GM12801 (cell line): ENCODE results near the gene KLHL33.

ENCODE experiments used
- TF ChIP-seq, protein P1 (sequence below): IDR thresholded peaks from one replicate; pipeline ENCODE4 v1.5.1; 2011; ENCODE audit warnings: control low read depth; ENCODE audit not compliant: insufficient read length; ENCODE audit errors: extremely low read depth

The KLHL33 gene

DNA sequence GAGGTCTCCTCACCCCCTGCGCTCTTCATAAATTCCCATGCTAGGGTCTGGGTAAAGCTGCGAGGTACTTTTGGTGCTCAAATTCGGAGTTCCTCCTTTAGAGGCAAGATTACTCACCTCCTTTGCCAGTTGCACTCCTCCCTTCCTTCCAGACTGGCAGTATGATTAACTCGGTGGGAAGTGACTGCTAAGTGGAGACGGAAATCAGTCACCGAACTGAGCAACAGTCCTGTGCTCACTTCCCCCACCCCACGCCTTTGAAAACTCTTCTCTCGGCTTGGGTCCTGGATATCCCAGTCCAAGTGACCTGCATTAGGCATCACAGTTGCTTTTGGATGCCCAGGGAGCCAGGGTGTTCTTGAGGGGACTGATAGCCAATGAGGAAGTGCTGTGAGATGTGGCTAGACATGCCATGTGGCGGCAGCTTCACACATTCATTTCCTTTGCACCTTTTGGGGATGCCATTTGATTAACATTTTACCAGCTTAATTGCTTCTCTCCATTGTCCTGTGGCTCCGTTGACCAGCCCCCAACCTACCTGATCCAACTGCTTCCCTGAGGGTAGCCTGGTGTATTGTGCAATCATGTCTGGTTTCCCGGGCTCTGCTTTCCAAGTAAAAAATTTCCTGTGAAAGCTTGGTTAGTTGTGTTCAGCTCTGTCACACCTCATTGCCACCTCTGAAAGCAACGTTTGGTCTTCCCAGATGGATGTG lies 34.1 kb upstream of the KLHL33 start:
- TF ChIP-seq, protein P1, sequence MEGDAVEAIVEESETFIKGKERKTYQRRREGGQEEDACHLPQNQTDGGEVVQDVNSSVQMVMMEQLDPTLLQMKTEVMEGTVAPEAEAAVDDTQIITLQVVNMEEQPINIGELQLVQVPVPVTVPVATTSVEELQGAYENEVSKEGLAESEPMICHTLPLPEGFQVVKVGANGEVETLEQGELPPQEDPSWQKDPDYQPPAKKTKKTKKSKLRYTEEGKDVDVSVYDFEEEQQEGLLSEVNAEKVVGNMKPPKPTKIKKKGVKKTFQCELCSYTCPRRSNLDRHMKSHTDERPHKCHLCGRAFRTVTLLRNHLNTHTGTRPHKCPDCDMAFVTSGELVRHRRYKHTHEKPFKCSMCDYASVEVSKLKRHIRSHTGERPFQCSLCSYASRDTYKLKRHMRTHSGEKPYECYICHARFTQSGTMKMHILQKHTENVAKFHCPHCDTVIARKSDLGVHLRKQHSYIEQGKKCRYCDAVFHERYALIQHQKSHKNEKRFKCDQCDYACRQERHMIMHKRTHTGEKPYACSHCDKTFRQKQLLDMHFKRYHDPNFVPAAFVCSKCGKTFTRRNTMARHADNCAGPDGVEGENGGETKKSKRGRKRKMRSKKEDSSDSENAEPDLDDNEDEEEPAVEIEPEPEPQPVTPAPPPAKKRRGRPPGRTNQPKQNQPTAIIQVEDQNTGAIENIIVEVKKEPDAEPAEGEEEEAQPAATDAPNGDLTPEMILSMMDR = no peak

DNA sequence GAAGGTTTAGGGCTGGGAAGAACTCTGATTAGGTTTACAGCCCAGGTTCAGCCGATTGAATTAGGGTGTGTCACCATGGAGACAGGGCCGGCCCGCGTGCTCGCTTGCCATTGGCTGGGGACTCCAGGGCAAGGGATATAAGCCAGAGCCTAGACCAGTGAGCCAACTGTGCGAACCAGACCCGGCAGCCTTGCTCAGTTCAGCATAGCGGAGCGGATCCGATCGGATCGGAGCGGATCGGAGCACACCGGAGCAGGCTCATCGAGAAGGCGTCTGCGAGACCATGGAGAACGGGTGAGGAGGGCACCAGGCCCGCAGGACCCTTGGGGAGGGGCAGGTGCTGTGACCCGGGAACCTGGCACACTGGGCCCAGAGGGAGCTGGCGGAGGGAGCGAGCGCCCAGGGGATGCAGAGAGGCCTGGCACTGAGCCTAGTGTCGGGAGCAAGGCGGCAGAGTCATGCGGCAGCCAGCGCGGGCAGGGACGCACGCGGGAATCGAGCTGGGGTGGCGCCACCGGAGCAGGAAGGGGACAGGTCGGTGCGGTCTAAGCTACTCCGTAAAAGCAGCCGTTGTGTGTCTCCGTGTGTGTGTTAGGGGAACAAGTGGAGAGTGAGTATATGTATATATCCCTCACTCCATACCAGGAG lies 33.4 kb upstream of the KLHL33 start, which contains the start of gene PNP:
Gene PNP, plus strand, starts transcription at position 165 of the 648 bp plus-strand sequence. Its CDS starts 119 bp downstream, at position 284.
- TF ChIP-seq, protein P1 = no peak

DNA sequence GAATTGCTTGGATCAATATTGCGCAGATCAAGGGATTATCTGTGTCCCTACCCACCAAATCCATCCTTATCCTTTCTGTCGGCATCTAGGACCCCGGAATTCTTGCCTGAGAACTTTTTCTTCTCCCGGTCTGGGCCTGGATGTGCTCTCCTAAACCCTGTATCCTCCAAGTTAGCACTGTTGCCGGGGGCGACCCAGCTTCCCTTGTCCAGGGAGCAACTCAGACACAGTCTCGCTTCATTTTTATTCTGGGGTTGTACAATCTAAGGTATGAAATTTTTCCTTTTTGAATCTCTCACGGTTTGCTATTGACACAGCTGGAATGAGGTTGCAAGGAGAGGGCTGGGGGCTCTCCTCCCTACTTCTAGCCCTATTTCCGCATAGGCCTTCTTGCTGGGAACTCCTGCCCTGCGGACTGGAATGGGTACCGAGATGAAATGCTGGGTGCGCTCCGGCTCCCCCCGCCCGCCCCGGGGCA lies 32.8 kb upstream of the KLHL33 start:
- TF ChIP-seq, protein P1 = no peak

DNA sequence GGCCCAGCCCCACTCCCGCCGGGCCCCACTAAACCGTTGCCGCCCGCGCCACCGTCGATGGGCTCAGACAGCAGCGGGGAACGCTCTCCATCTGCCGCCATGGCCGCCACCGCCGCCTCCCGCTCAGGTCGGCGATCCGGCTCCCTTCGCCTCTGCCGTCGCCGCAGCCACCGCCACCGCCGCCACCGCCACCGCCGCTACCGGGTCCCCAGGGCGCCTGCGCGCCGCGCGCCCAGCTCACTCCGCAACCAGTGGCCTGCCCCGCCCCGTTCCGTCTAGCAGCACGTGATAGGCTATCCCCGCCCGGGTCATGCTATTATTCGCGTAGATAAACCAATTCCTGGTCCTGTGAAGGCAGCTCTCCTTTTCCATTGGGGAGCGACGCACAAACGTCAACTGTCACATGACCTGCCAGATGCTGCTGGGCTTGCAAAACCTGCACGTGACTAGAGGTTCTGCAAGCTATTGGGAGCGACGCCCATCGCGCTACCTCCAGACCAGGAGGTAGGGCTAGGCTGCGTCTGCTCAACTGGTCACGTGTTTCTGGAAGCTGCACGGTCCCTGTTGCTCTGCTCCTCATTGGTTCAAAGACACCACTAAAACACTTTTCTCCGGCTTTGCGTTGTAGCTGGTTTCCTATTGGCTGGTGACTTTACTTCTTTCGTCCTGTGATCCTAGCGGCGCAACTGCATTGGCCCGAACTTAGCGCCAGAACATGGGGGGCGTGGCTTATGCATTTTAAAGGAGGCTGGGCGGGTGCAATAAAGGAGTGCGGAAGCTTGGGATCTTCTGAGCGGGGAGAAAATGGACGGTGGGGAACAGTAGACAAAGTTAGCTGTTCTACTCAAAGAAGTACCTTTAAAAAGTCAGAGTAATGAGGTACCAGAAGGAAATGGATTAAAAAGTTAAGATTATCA lies 25.5 kb upstream of the KLHL33 start, which contains the start of gene PIP4P1:
Gene PIP4P1, minus strand, starts transcription at position 210 of the 917 bp plus-strand sequence. Its CDS starts 109 bp downstream, at position 101.
- TF ChIP-seq, protein P1 = no peak

DNA sequence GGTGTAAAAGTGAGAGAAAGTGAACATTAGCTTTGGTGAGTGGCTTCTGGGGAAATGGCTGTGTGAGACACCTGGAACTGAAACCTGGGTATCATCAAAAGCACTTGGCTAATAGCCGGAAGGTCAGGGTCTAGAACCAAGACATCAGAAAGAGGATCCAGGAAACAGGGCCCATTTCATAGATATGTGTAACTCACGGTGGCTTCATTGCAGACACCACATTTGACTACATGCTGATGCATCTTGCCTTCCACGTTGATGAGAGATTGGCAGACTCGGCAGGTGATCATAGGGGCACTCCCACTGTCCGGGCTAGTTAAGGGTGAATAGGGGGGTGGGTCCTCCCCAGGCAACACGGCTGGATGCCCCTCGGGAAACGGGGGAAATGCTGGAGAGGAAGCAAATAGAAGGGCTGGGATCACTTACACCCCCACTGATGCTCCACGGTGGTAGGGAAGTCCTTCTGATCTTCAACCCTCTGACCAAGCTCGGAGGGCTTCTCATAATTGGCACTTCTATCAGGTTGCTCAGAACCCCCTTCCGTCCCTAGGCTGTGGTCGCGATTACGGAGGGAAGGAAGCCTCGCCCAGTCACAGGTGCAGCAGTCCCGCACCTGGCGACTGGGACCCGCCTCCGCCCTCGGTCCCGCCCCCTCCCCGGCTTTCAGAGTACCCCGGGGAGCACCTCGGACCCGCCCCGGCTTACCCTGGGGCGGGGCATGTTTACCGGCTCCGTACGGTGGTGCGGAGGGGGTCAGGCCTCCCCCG lies 24.7 kb upstream of the KLHL33 start:
- TF ChIP-seq, protein P1 = no peak

DNA sequence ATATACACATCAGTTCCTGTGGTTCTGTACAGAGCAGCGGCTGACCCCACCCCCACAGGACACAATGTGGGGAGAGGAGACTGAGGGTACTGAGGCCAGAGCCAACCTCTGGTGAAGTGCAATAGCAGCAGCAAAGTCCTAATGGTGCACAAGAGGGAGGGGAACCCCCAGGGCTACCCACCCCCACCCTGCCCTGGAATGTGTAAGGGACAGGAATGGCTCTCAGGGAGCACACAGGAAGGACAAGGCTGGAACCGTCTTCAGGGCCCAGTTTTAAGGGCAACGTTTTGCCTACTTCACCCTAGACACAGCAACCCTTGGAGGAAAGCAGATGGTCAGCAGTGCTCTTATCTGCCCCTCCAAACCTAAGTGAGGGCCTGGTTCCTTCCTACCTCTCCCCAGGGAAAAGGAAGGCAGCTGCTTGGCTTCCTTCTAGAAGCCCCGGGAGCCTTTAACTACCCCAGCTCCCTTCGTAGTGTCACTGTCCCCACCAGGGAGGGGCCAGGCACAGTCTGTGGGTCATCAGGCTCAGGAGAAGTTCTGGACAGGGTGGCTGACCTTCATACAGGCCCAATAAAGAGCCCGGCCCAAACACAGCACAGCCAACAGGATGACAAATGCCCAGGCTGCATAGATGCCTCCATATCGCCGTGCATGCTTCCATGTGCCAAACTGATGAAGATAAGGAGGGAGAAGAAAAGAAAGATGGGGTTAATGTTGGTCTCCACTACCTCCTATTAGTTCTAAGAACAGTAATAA lies 22.2 kb upstream of the KLHL33 start:
- TF ChIP-seq, protein P1 = no peak
